H1 (cell line): ENCODE results near the gene HS3ST3B1. TPM values are rescaled to one million over a fixed set of nuclear protein-coding genes. Genes with fewer than 3 reads are reported as not detected.

Experiments used
- CTCF ChIA-PET: fragments of 300-600 bp; sonication (Branson Sonifier 250); formaldehyde crosslinking; loops from one replicate; lab custom pipeline; 2021; ENCODE audit not compliant: partially characterized antibody; lab: Charles Lee
- POLR2A ChIA-PET: fragments of 300-600 bp; sonication (Branson Sonifier 250); formaldehyde crosslinking; loops from one replicate; lab custom pipeline; 2021; ENCODE audit warnings: inconsistent platforms; ENCODE audit not compliant: partially characterized antibody; lab: Charles Lee
- DNase-seq, 2 experiments: peaks; one replicate each; pipeline versions ENCODE4 v3.0.0 to v3.0.0-alpha.2; 2010 to 2022; ENCODE audit warnings: low spot score in 2 of 2, low read depth in 1 of 2, mixed read lengths in 1 of 2
- FAIRE-seq: peaks from 2 replicates; lab custom pipeline; 2011; peaks lifted over from hg19 to GRCh38; lab: Jason Lieb, UNC
- H2AFZ ChIP-seq: 2 replicates; pipeline ENCODE4 v1.8.1; 2012; ENCODE audit warnings: low read length, inconsistent platforms
- H2AK5ac ChIP-seq: 2 replicates; pipeline ENCODE4 v1.6.1; 2013; ENCODE audit warnings: low read depth, low read length
- H2BK120ac ChIP-seq: replicated peaks from 2 replicates; pipeline ENCODE3; 2013; ENCODE audit warnings: low read depth, low read length, inconsistent platforms
- H2BK12ac ChIP-seq: 2 replicates; pipeline ENCODE4 v1.6.1; 2013; ENCODE audit warnings: low read depth, low read length
- H2BK15ac ChIP-seq: 2 replicates; pipeline ENCODE4 v1.6.1; 2013; ENCODE audit warnings: low read length
- H2BK20ac ChIP-seq: 2 replicates; pipeline ENCODE4 v1.6.1; 2013; ENCODE audit warnings: low read length
- H2BK5ac ChIP-seq: 2 replicates; pipeline ENCODE4 v1.6.1; 2013; ENCODE audit warnings: low read depth, low read length
- H3K14ac ChIP-seq: 2 replicates; pipeline ENCODE4 v1.6.1; 2013; ENCODE audit warnings: inconsistent platforms; ENCODE audit not compliant: insufficient read length
- H3K18ac ChIP-seq: 2 replicates; pipeline ENCODE4 v1.6.1; 2013; ENCODE audit warnings: low read length; ENCODE audit errors: extremely low read depth
- H3K23ac ChIP-seq: 2 replicates; pipeline ENCODE4 v1.6.1; 2013; ENCODE audit warnings: inconsistent platforms; ENCODE audit not compliant: insufficient read length
- H3K23me2 ChIP-seq: 2 replicates; pipeline ENCODE4 v1.6.1; 2013; ENCODE audit warnings: low read depth, low read length
- H3K27ac ChIP-seq: 2 replicates; pipeline ENCODE4 v1.6.1; 2011; ENCODE audit warnings: low read depth, low read length, inconsistent platforms
- H3K27me3 ChIP-seq, 4 experiments: replicated peaks in 1 of 4; 1 replicate in 1 of 4; 2 replicates in 3 of 4; pipeline versions ENCODE4 v1.6.1 to v1.8.1; 2011 to 2013; ENCODE audit warnings: low read length in 3 of 4, mild to moderate bottlenecking in 3 of 4, inconsistent platforms in 2 of 4, mixed read lengths in 2 of 4, moderate library complexity in 1 of 4; ENCODE audit not compliant: control insufficient read depth in 3 of 4, insufficient read depth in 3 of 4; ENCODE audit errors: extremely low read depth in 1 of 4
- H3K36me3 ChIP-seq, 4 experiments: 2 replicates each; pipeline versions ENCODE4 v1.6.1 to v1.8.1; 2011 to 2013; ENCODE audit warnings: mild to moderate bottlenecking in 4 of 4, low read length in 3 of 4, moderate library complexity in 2 of 4, control low read depth in 1 of 4, inconsistent platforms in 1 of 4; ENCODE audit not compliant: insufficient read depth in 4 of 4, control insufficient read depth in 2 of 4
- H3K4ac ChIP-seq: replicated peaks from 2 replicates; pipeline ENCODE3; 2013; ENCODE audit warnings: low read length, low read depth, mixed read lengths, inconsistent platforms; ENCODE audit not compliant: insufficient read length
- H3K4me1 ChIP-seq, 4 experiments: replicated peaks in 1 of 4; 1 replicate in 1 of 4; 2 replicates in 3 of 4; pipeline versions ENCODE4 v1.6.1 to v1.8.1; 2011 to 2013; ENCODE audit warnings: low read length in 3 of 4, inconsistent platforms in 2 of 4, mixed read lengths in 1 of 4; ENCODE audit not compliant: insufficient read depth in 4 of 4, control insufficient read depth in 3 of 4
- H3K4me2 ChIP-seq, 2 experiments: 2 replicates each; pipeline versions ENCODE4 v1.6.1 to v1.8.1; 2011 to 2013; ENCODE audit warnings: low read depth in 2 of 2, low read length in 2 of 2, control low read depth in 1 of 2, inconsistent platforms in 1 of 2, mild to moderate bottlenecking in 1 of 2; ENCODE audit not compliant: insufficient read depth in 1 of 2
- H3K4me3 ChIP-seq, 4 experiments: fragments of 200-600, 300-600 bp in 1 of 4; sonication (generic), shearing (Covaris generic), sonication (Bioruptor Twin) in 1 of 4; 2 replicates each; pipeline versions ENCODE4 v1.5.1 to v1.8.1; 2011 to 2016; ENCODE audit warnings: low read length in 4 of 4, low read depth in 3 of 4, control low read depth in 2 of 4, inconsistent platforms in 2 of 4, mild to moderate bottlenecking in 2 of 4, mixed read lengths in 1 of 4, moderate library complexity in 1 of 4; ENCODE audit not compliant: insufficient read depth in 2 of 4; ENCODE audit errors: extremely low read depth in 1 of 4
- H3K56ac ChIP-seq: replicated peaks from 2 replicates; pipeline ENCODE3; 2013; ENCODE audit warnings: low read depth, mild to moderate bottlenecking, mixed read lengths, low read length, inconsistent platforms; ENCODE audit not compliant: insufficient read length
- H3K79me1 ChIP-seq: 2 replicates; pipeline ENCODE4 v1.6.1; 2013; ENCODE audit warnings: low read depth, low read length, control low read depth
- H3K79me2 ChIP-seq, 2 experiments: 2 replicates each; pipeline versions ENCODE4 v1.6.1 to v1.8.1; 2012 to 2013; ENCODE audit warnings: low read length in 2 of 2, mild to moderate bottlenecking in 2 of 2, inconsistent platforms in 1 of 2; ENCODE audit not compliant: insufficient read depth in 2 of 2, control insufficient read depth in 1 of 2
- H3K9ac ChIP-seq, 4 experiments: replicated peaks in 1 of 4; 1 replicate in 1 of 4; 2 replicates in 3 of 4; pipeline versions ENCODE4 v1.6.1 to v1.8.1; 2011 to 2013; ENCODE audit warnings: low read depth in 3 of 4, low read length in 3 of 4, control low read depth in 2 of 4, mild to moderate bottlenecking in 2 of 4, moderate library complexity in 2 of 4, inconsistent platforms in 1 of 4; ENCODE audit errors: extremely low read depth in 1 of 4
- H3K9me3 ChIP-seq, 2 experiments: 2 replicates each; pipeline versions ENCODE4 v1.6.1 to v1.8.1; 2012 to 2013; ENCODE audit warnings: mild to moderate bottlenecking in 2 of 2, moderate library complexity in 2 of 2, control low read depth in 1 of 2, inconsistent platforms in 1 of 2, low read depth in 1 of 2, low read length in 1 of 2, mixed read lengths in 1 of 2; ENCODE audit not compliant: insufficient read depth in 2 of 2
- H4K20me1 ChIP-seq, 2 experiments: replicated peaks in 1 of 2; 2 replicates each; pipeline versions ENCODE3 to v1.8.1; 2011 to 2013; ENCODE audit warnings: inconsistent platforms in 2 of 2, low read length in 2 of 2, mild to moderate bottlenecking in 1 of 2; ENCODE audit not compliant: insufficient read depth in 2 of 2, control insufficient read depth in 1 of 2
- H4K5ac ChIP-seq: 2 replicates; pipeline ENCODE4 v1.6.1; 2013; ENCODE audit warnings: low read length, low read depth, mixed read lengths, inconsistent platforms; ENCODE audit not compliant: insufficient read length
- H4K8ac ChIP-seq: 2 replicates; pipeline ENCODE4 v1.8.0; 2013; ENCODE audit warnings: mild to moderate bottlenecking, moderate library complexity, low read length, inconsistent platforms; ENCODE audit not compliant: insufficient read depth; ENCODE audit errors: extremely low read depth
- H4K91ac ChIP-seq: replicated peaks from 2 replicates; pipeline ENCODE3; 2013; ENCODE audit warnings: low read length, mixed read lengths, inconsistent platforms; ENCODE audit not compliant: insufficient read length
- ASH2L ChIP-seq: fragments of 200-600, 300-600 bp; sonication (generic); IDR thresholded peaks from one replicate; pipeline ENCODE4 v1.7.1; 2017; ENCODE audit warnings: low read length
- BACH1 ChIP-seq: IDR thresholded peaks from 2 replicates; pipeline ENCODE4 v1.6.1; 2012; ENCODE audit warnings: low read length, improper control_type of control experiment
- CBX8 ChIP-seq: fragments of 300-800, 300-1000 bp; sonication (generic); IDR thresholded peaks from 2 replicates; pipeline ENCODE4 v1.7.1; 2016; ENCODE audit warnings: low read depth, low read length, borderline replicate concordance
- CREB1 ChIP-seq: IDR thresholded peaks from 2 replicates; pipeline ENCODE4 v1.6.1; 2012; ENCODE audit warnings: inconsistent platforms
- EGR1 ChIP-seq: IDR thresholded peaks from 2 replicates; pipeline ENCODE4 v1.6.1; 2011; ENCODE audit warnings: low read depth, low read length, borderline replicate concordance
- FOSL1 ChIP-seq: IDR thresholded peaks from 2 replicates; pipeline ENCODE4 v1.6.1; 2011; ENCODE audit warnings: mild to moderate bottlenecking, low read depth, low read length, moderate library complexity; ENCODE audit not compliant: insufficient read depth
- JUN ChIP-seq: IDR thresholded peaks from 2 replicates; pipeline ENCODE4 v1.6.1; 2011; ENCODE audit warnings: low read depth, mild to moderate bottlenecking, improper control_type of control experiment, low read length
- JUND ChIP-seq: IDR thresholded peaks from 2 replicates; pipeline ENCODE4 v1.6.1; 2011; ENCODE audit warnings: mild to moderate bottlenecking, improper control_type of control experiment, low read length
- POLR2A ChIP-seq, 2 experiments: IDR thresholded peaks; 1 replicate in 1 of 2; 2 replicates in 1 of 2; pipeline ENCODE4 v1.6.1; 2011; ENCODE audit warnings: low read depth in 2 of 2, low read length in 2 of 2, mild to moderate bottlenecking in 2 of 2; ENCODE audit errors: control extremely low read depth in 1 of 2
- POLR2AphosphoS5 ChIP-seq: IDR thresholded peaks from 2 replicates; pipeline ENCODE4 v1.6.1; 2011; ENCODE audit warnings: low read depth, low read length
- RAD21 ChIP-seq, 2 experiments: IDR thresholded peaks in 1 of 2; conservative IDR thresholded peaks in 1 of 2; 2 replicates each; pipeline ENCODE4 v1.6.1; 2011; ENCODE audit warnings: low read depth in 2 of 2, low read length in 2 of 2, improper control_type of control experiment in 1 of 2, inconsistent platforms in 1 of 2, mild to moderate bottlenecking in 1 of 2, moderate library complexity in 1 of 2
- SP4 ChIP-seq: IDR thresholded peaks from 2 replicates; pipeline ENCODE4 v1.6.1; 2012; ENCODE audit warnings: low read length, inconsistent platforms
- TAF1 ChIP-seq: IDR thresholded peaks from 2 replicates; pipeline ENCODE4 v1.6.1; 2011; ENCODE audit warnings: mild to moderate bottlenecking, low read depth, low read length
- ZNF274 ChIP-seq: IDR thresholded peaks from 2 replicates; pipeline ENCODE4 v1.7.0; 2012; ENCODE audit warnings: low read length, borderline replicate concordance; ENCODE audit errors: extremely low read depth
- WGBS, 2 experiments: shearing (Covaris generic) in 1 of 2; methylation state at CpG; one replicate each; pipeline versions ENCODE4 v1.1.6 to v1.1.7; 2013 to 2015; ENCODE audit warnings: low lambda C conversion rate in 2 of 2, mixed read lengths in 2 of 2, inconsistent platforms in 1 of 2, low coverage in 1 of 2, missing lambda C conversion rate in 1 of 2; ENCODE audit not compliant: insufficient replicate concordance in 2 of 2, insufficient coverage in 1 of 2, insufficient read length in 1 of 2; ENCODE audit errors: extremely low coverage in 1 of 2, missing lambda C conversion rate in 1 of 2; 5-methylcytosine and 5-hydroxymethylcytosine counted together
- polyA plus RNA-seq, 7 experiments: library from polyadenylated mRNA; depleted of rRNA in 3 of 7; stranded (reverse) in 5 of 7; unstranded in 2 of 7; fragments of >200 nt in 5 of 7; fragments of 200-250 nt in 2 of 7; gene quantifications; 1 replicate in 5 of 7; 2 replicates in 1 of 7; 4 replicates in 1 of 7; pipeline versions ENCODE4 v1.2.1 to v1.2.3, GENCODE V29; 2011 to 2013; ENCODE audit warnings: missing spikeins in 2 of 7, mixed read lengths in 2 of 7
- total RNA-seq: library from RNA; stranded (reverse); fragmentation: NEBNext Ultra II Directional; extraction: Animal tissue kit (Norgen Biotek cat#: 25700); gene quantifications from 2 replicates; pipeline ENCODE4 v1.2.1, GENCODE V29; 2021
- TF ChIP-seq, protein P1 (sequence below): IDR thresholded peaks from 2 replicates; pipeline ENCODE4 v1.6.1; 2012; ENCODE audit warnings: inconsistent platforms

HS3ST3B1 gene
- total and polyA plus RNA-seq, 2 of the 8 experiments (the other 6 are each of a cell fraction or from before 2014, with no cell fraction given): 4.7 to 14.4 TPM

GRCh38 chr17:14351493-14351892, 50.6 kb downstream of the HS3ST3B1 start:
- no peak overlapping the region for H2BK120ac ChIP-seq
- no peak overlapping the region for H2BK5ac ChIP-seq
- no peak overlapping the region for H4K8ac ChIP-seq
- H4K91ac ChIP-seq: no peak overlapping the region
- no peak overlapping the region for H2AFZ ChIP-seq
- no peak for DNase-seq
- no peaks in the 10 kb centered on the region for H3K79me2 ChIP-seq
- no peak overlapping the region for H3K4me2 ChIP-seq
- no peak overlapping the region for H3K9ac ChIP-seq
- H3K27me3 ChIP-seq: no peaks in the 10 kb centered on the region
- H3K56ac ChIP-seq: no peak overlapping the region
- no peak overlapping the region for H2BK20ac ChIP-seq
- no peak overlapping the region for H3K4me3 ChIP-seq
- peaks cover 0 to 19% (median 12%) of the 10 kb centered on the region in 4 experiments; a peak in 5 of 7 replicates for H3K4me1 ChIP-seq
- ChIA-PET CTCF (interaction anchor here (1.2 to 1.4 kb wide), 2 partner anchors 9 to 698 kb away, joined by 3 to 5 read pairs; no protein-coding TSS in a partner anchor), POLR2A (interaction anchor here (0.5 kb wide), 1 partner anchor 10 kb away, joined by 5 read pairs; no protein-coding TSS in a partner anchor)
- no peak overlapping the region for H2BK12ac ChIP-seq
- 0 out of 4 replicates have a peak, but pooled peaks cover 0 to 2% of the 10 kb centered on the region in 2 experiments for H3K9me3 ChIP-seq
- H3K36me3 ChIP-seq: no peaks in the 10 kb centered on the region; a peak in 2 of 8 replicates
- H3K27ac ChIP-seq: no peak overlapping the region
- no peak overlapping the region for H4K5ac ChIP-seq
- H3K4ac ChIP-seq: no peak overlapping the region
- TF ChIP-seq, protein P1, sequence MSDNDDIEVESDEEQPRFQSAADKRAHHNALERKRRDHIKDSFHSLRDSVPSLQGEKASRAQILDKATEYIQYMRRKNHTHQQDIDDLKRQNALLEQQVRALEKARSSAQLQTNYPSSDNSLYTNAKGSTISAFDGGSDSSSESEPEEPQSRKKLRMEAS: no peak
- TF ChIP-seq FOSL1 (no peak), CREB1 (no peak), BACH1 (no peak), ZNF274 (no peak), JUN (no peak), POLR2A (IDR thresholded peaks at IDR 0.05; ENCODE audit: control extremely low read depth in 1 of 2, low read depth in 2 of 2, low read length in 2 of 2) (no peak), ASH2L (no peak), TAF1 (no peak), RAD21 (IDR thresholded peaks at IDR 0.05 in 1 of 2, conservative IDR thresholded peaks at IDR 0.05 in 1 of 2; ENCODE audit: low read depth in 2 of 2, low read length in 2 of 2) (no peak), CBX8 (no peak), POLR2AphosphoS5 (no peak), SP4 (no peak), EGR1 (no peak), JUND (no peak)
- TF ChIP-seq, all 59 proteins: peak for 0
- 92% methylated on average over 3 of the region's 3 CpGs; no CpG with 5 or more reads in 1 of the 2 experiments for WGBS, 2 experiments
- no peak overlapping the region for H2AK5ac ChIP-seq
- no peak overlapping the region for H3K14ac ChIP-seq
- H3K23ac ChIP-seq: no peak overlapping the region
- H2BK15ac ChIP-seq: no peak overlapping the region
- no peaks in the 10 kb centered on the region for H3K23me2 ChIP-seq
- no peak overlapping the region for H3K18ac ChIP-seq
- H3K79me1 ChIP-seq: no peaks in the 10 kb centered on the region
- FAIRE-seq: no peak
- H4K20me1 ChIP-seq: no peaks in the 10 kb centered on the region
